ENCODE data around the gene VWA8.

Gene VWA8

GRCh38 chr13:41937388-41937787 lies 23.5 kb downstream of the VWA8 start:
- Histone ChIP-seq H3K4me3 (no peak overlapping the region), H3K36me3 (peaks cover 0 to under 1% (median 0%) of the 10 kb centered on the region in 3 donors), H3K4me1 (no peaks in the 10 kb centered on the region), H3K27ac (no peak overlapping the region), H3K27me3 (no peaks in the 10 kb centered on the region), H3K9me3 (no peaks in the 10 kb centered on the region)
- intact Hi-C loops (cut with DNase I; ENCODE audit: low total_unique reads), result no loop called here
- DNase-seq, result no peak
- no peak for TF ChIP-seq CTCF (IDR thresholded peaks at IDR 0.05)

GRCh38 chr13:41935501-41935900 lies 25.4 kb downstream of the VWA8 start:
- no peaks in the 10 kb centered on the region for H3K36me3 ChIP-seq
- no peaks in the 10 kb centered on the region for H3K27me3 ChIP-seq
- intact Hi-C loops (cut with DNase I; ENCODE audit: low total_unique reads), result no loop called here
- no peaks in the 10 kb centered on the region for H3K9me3 ChIP-seq
- no peak for TF ChIP-seq CTCF (IDR thresholded peaks at IDR 0.05)
- no peak for DNase-seq
- no peak overlapping the region for H3K4me3 ChIP-seq
- H3K4me1 ChIP-seq, result no peaks in the 10 kb centered on the region
- no peak overlapping the region for H3K27ac ChIP-seq

GRCh38 chr13:41934994-41935393 lies 25.9 kb downstream of the VWA8 start:
- intact Hi-C loops (cut with DNase I; ENCODE audit: low total_unique reads), result no loop called here
- no peak for DNase-seq
- Histone ChIP-seq H3K27ac (no peak overlapping the region), H3K4me1 (no peaks in the 10 kb centered on the region), H3K4me3 (no peak overlapping the region), H3K9me3 (no peaks in the 10 kb centered on the region), H3K36me3 (no peaks in the 10 kb centered on the region), H3K27me3 (no peaks in the 10 kb centered on the region)
- no peak for TF ChIP-seq CTCF (IDR thresholded peaks at IDR 0.05)

GRCh38 chr13:41934120-41934519 lies 26.8 kb downstream of the VWA8 start:
- H3K27me3 ChIP-seq, result no peaks in the 10 kb centered on the region
- H3K4me1 ChIP-seq, result no peaks in the 10 kb centered on the region
- no peaks in the 10 kb centered on the region for H3K9me3 ChIP-seq
- H3K27ac ChIP-seq, result no peak overlapping the region
- no peaks in the 10 kb centered on the region for H3K36me3 ChIP-seq
- H3K4me3 ChIP-seq, result no peak overlapping the region
- intact Hi-C loops (cut with DNase I; ENCODE audit: low total_unique reads), result no loop called here
- TF ChIP-seq CTCF (IDR thresholded peaks at IDR 0.05), result no peak
- DNase-seq, result no peak

- peaks cover 0 to 8% (median 0%) of the 10 kb centered on the region in 3 donors for H3K36me3 ChIP-seq
- DNase-seq, result no peak
- no peaks in the 10 kb centered on the region for H3K4me1 ChIP-seq
- H3K27me3 ChIP-seq, result no peaks in the 10 kb centered on the region
- intact Hi-C loops (cut with DNase I; ENCODE audit: low total_unique reads), result no loop called here
- H3K4me3 ChIP-seq, result no peak overlapping the region
- no peak for TF ChIP-seq CTCF (IDR thresholded peaks at IDR 0.05)
- H3K27ac ChIP-seq, result no peak overlapping the region
- peaks cover 0 to 6% (median 0%) of the 10 kb centered on the region in 3 donors for H3K9me3 ChIP-seq
These were observed 29.6 kb downstream of the VWA8 start for GRCh38 chr13:41931337-41931736.

- no peak for TF ChIP-seq CTCF (IDR thresholded peaks at IDR 0.05)
- no peak overlapping the region for H3K4me3 ChIP-seq
- DNase-seq, result no peak
- H3K27ac ChIP-seq, result no peak overlapping the region
- peaks cover 0 to 12% (median 0%) of the 10 kb centered on the region in 3 donors for H3K9me3 ChIP-seq
- H3K4me1 ChIP-seq, result no peaks in the 10 kb centered on the region
- peaks cover 0 to 16% (median 6%) of the 10 kb centered on the region in 3 donors for H3K36me3 ChIP-seq
- intact Hi-C loops (cut with DNase I; ENCODE audit: low total_unique reads), result no loop called here
- no peaks in the 10 kb centered on the region for H3K27me3 ChIP-seq
These were observed 30.8 kb downstream of the VWA8 start for GRCh38 chr13:41930154-41930553.

Measured in tibial artery (tissue), 4 donors.